Thyroid gland (tissue), 4 donors: ENCODE data around the gene C11orf24. TPM values are rescaled to one million over a fixed set of nuclear protein-coding genes. Genes with fewer than 3 reads are reported as not detected.

Experiments used
- DNase-seq, 2 donors: peaks; one replicate each; pipeline ENCODE4 v3.0.0-alpha.2; 2019
- H3K27ac ChIP-seq, 3 donors: fragments of 200-600 bp; sonication (generic); 1 replicate in 2 of 3; 2 replicates in 1 of 3; pipeline ENCODE4 v1.5.1; 2016 to 2019; ENCODE audit warnings: mild to moderate bottlenecking in 1 of 3, moderate library complexity in 1 of 3
- H3K27me3 ChIP-seq: fragments of 200-600 bp; sonication (generic); one replicate; pipeline ENCODE4 v1.5.1; 2019
- H3K36me3 ChIP-seq, 2 donors: fragments of 200-600 bp; sonication (generic); one replicate each; pipeline ENCODE4 v1.5.1; 2016 to 2019
- H3K4me1 ChIP-seq, 2 donors: fragments of 200-600 bp; sonication (generic); one replicate each; pipeline ENCODE4 v1.5.1; 2017 to 2019
- H3K4me3 ChIP-seq, 3 donors: fragments of 200-600 bp; sonication (generic); replicated peaks in 1 of 3; 1 replicate in 2 of 3; 2 replicates in 1 of 3; pipeline ENCODE4 v1.5.1; 2016; ENCODE audit warnings: mild to moderate bottlenecking in 1 of 3
- H3K9me3 ChIP-seq: fragments of 200-600 bp; sonication (generic); one replicate; pipeline ENCODE4 v1.5.1; 2017
- POLR2A ChIP-seq, 2 donors: fragments of 450-650 bp; IDR thresholded peaks; one replicate each; pipeline ENCODE4 v1.6.1; 2017; ENCODE audit warnings: antibody characterized with exemption in 2 of 2, mild to moderate bottlenecking in 2 of 2, moderate library complexity in 1 of 2
- WGBS, 2 donors: methylation state at CpG; one replicate each; pipeline ENCODE4 v1.1.5; 2017; 5-methylcytosine and 5-hydroxymethylcytosine counted together
- intact Hi-C: fragments of 100-400 bp; cut with DNase I; formaldehyde crosslinking; loops from one replicate; pipeline ENCODE4 v1.15.1; 2023
- total RNA-seq, 4 donors: library from RNA; depleted of rRNA; stranded (reverse); fragments of >200 nt; gene quantifications; one replicate each; pipeline ENCODE4 v1.2.3, GENCODE V29; 2016
- TF ChIP-seq, protein P1 (sequence below), 6 experiments: fragments of 200-600 bp in 3 of 6; fragments of 450-650 bp in 3 of 6; sonication (generic) in 3 of 6; IDR thresholded peaks; one replicate each; pipeline ENCODE4 v1.5.1; 2016 to 2019; ENCODE audit warnings: antibody characterized with exemption in 6 of 6, mild to moderate bottlenecking in 2 of 6, inconsistent platforms in 1 of 6, moderate library complexity in 1 of 6

Gene C11orf24
- total RNA-seq, 4 donors from 2014 or later = 12.4 to 28.3 (median 24.4) TPM

DNA sequence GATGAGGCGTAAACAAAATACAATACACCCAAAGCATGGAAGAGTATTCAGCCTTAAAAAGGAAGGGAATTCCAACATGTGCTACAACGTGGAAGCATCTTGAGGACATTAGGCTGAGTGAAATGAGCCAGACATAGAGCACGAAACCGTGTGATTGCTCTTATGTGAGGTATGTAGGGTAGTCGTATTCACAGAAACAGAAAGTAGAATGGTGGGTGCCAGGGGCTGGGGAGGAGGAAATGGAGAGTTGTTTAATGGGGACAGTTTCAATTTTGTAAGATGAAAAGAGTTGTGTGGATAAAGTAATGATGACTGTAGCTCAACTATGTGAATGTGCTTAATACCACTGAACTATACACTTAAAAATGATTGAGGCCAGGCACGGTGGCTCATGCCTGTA lies 48.5 kb downstream of the C11orf24 start:
- whole genome bisulfite sequencing, 2 donors = 76% methylated on average over 6 of the region's 6 CpGs
- H3K4me3 ChIP-seq = no peak overlapping the region
- no peaks in the 10 kb centered on the region for H3K9me3 ChIP-seq
- no peaks in the 10 kb centered on the region for H3K27me3 ChIP-seq
- TF ChIP-seq, protein P1, sequence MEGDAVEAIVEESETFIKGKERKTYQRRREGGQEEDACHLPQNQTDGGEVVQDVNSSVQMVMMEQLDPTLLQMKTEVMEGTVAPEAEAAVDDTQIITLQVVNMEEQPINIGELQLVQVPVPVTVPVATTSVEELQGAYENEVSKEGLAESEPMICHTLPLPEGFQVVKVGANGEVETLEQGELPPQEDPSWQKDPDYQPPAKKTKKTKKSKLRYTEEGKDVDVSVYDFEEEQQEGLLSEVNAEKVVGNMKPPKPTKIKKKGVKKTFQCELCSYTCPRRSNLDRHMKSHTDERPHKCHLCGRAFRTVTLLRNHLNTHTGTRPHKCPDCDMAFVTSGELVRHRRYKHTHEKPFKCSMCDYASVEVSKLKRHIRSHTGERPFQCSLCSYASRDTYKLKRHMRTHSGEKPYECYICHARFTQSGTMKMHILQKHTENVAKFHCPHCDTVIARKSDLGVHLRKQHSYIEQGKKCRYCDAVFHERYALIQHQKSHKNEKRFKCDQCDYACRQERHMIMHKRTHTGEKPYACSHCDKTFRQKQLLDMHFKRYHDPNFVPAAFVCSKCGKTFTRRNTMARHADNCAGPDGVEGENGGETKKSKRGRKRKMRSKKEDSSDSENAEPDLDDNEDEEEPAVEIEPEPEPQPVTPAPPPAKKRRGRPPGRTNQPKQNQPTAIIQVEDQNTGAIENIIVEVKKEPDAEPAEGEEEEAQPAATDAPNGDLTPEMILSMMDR (IDR thresholded peaks at IDR 0.05) = no peak
- no peak for TF ChIP-seq POLR2A (IDR thresholded peaks at IDR 0.05)
- no peak for DNase-seq
- intact Hi-C loops = no loop called here
- no peak overlapping the region for H3K27ac ChIP-seq
- no peaks in the 10 kb centered on the region for H3K4me1 ChIP-seq
- H3K36me3 ChIP-seq = no peaks in the 10 kb centered on the region

GRCh38 chr11:68221406-68221805 lies 50.4 kb downstream of the C11orf24 start:
- Histone ChIP-seq H3K27ac (no peak overlapping the region), H3K27me3 (no peaks in the 10 kb centered on the region), H3K4me3 (no peak overlapping the region), H3K36me3 (no peaks in the 10 kb centered on the region), H3K9me3 (no peaks in the 10 kb centered on the region), H3K4me1 (no peaks in the 10 kb centered on the region)
- 89 to 90% methylated on average over 4 to 5 of the region's 5 CpGs for WGBS, 2 donors
- no peak for DNase-seq
- no peak for TF ChIP-seq POLR2A (IDR thresholded peaks at IDR 0.05)
- TF ChIP-seq, protein P1 (IDR thresholded peaks at IDR 0.05) = no peak
- intact Hi-C loops = no loop called here

DNA sequence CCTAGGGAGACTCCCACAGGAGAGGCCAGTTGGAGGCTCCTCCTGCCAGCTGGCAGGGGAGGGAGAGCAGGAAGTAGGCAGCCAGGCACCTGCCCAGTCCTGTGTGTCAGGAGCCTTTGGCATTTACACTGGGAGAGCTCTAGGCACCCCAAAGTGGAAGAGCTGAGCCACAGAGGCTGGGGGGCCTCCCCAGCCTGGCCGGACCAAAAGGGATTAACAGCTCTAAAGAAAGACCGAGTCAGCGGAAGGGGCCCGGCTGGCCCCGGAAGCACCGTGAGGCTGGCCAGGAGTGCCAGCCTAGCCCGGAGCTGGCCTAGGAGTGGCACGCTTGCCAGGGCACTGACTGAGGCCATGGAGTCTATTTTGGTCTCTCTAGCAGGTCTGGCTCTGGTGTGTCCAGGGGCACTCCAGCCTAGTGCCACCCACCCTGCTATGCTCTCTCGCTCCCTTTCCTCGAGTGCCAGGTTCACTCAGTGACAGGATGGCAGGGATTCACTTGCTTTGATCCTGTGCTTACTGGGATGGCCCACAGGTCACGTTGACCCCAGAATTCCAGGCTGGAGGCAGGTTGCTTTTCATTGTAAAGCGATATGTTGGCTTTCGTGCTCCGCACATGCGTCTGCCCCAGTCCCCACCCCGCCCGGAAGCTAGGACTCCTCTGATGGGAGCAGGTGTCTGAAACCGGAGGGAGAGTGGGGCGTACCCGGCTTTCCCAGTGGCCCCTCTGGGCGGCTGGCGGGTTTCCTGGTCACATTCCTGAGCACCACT lies 55.4 kb downstream of the C11orf24 start:
- TF ChIP-seq POLR2A (IDR thresholded peaks at IDR 0.05) = no peak
- TF ChIP-seq, protein P1 (IDR thresholded peaks at IDR 0.05) = no peak
- DNase-seq = no peak
- peaks cover 11 to 13% of the 10 kb centered on the region in 2 donors for H3K4me1 ChIP-seq
- no peak overlapping the region for H3K27ac ChIP-seq
- intact Hi-C loops = loop anchor here (10.0 kb wide), 1 partner anchor 212 kb away; the partner anchor contains the start of gene UNC93B1
- no peaks in the 10 kb centered on the region for H3K27me3 ChIP-seq
- no peak overlapping the region for H3K4me3 ChIP-seq
- no peaks in the 10 kb centered on the region for H3K36me3 ChIP-seq
- 86 to 93% methylated on average over 20 to 22 of the region's 22 CpGs for WGBS, 2 donors
- H3K9me3 ChIP-seq = no peaks in the 10 kb centered on the region

DNA sequence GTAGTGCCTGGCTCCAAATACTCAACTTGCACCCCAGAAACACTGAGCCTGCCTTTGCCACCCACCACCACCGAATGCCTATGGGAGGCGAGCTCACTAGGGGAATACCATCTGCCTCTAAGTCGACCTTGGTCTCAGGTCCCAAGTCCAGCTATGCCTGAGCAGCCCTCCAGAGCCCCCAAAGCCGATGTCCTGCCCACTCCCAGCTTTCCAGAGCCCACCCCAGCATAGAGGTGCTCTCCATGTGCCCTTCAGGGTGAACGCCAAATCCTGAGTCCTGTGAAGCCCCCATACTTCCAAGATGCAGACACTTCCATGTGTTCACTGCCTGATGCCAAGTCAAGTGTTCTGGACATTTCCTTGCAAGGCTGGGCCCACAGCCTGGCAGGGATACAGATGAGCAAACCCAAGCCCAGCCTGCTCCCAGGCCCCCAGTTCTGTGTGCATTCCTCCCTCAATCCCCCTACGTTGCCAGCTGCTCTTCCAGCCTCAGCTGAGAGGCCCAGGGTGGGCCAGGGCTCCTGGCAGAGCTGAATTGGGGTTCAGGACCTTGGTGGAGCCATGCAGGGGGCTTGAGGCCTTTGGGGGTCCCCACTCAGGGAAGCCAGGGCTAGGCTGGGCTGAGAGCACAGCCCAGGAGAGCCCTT lies 56.1 kb downstream of the C11orf24 start:
- DNase-seq = no peak
- no peak for TF ChIP-seq POLR2A (IDR thresholded peaks at IDR 0.05)
- TF ChIP-seq, protein P1 (IDR thresholded peaks at IDR 0.05) = no peak

GRCh38 chr11:68215087-68215445 lies 56.7 kb downstream of the C11orf24 start:
- no peaks in the 10 kb centered on the region for H3K36me3 ChIP-seq
- no peak overlapping the region for H3K4me3 ChIP-seq
- peaks cover 20% of the 10 kb centered on the region in 2 donors for H3K4me1 ChIP-seq
- H3K9me3 ChIP-seq = no peaks in the 10 kb centered on the region
- intact Hi-C loops = loop anchor here (10.0 kb wide), 1 partner anchor 210 kb away; the partner anchor contains the start of gene UNC93B1
- TF ChIP-seq, protein P1 (IDR thresholded peaks at IDR 0.05) = no peak
- TF ChIP-seq POLR2A (IDR thresholded peaks at IDR 0.05) = no peak
- no peak overlapping the region for H3K27ac ChIP-seq
- WGBS, 2 donors = 76 to 83% methylated on average over 15 of the region's 15 CpGs
- no peaks in the 10 kb centered on the region for H3K27me3 ChIP-seq
- DNase-seq = no peak

More for the DNA sequence above, 56.1 kb downstream of the C11orf24 start:
- intact Hi-C loops = loop anchor here (10.0 kb wide), 1 partner anchor 211 kb away; the partner anchor contains the start of gene UNC93B1
- 86 to 88% methylated on average over 6 of the region's 6 CpGs for WGBS, 2 donors
- no peak overlapping the region for H3K4me3 ChIP-seq
- H3K36me3 ChIP-seq = no peaks in the 10 kb centered on the region
- no peaks in the 10 kb centered on the region for H3K27me3 ChIP-seq
- peaks cover 14 to 19% of the 10 kb centered on the region in 2 donors for H3K4me1 ChIP-seq
- H3K9me3 ChIP-seq = no peaks in the 10 kb centered on the region
- H3K27ac ChIP-seq = no peak overlapping the region
